Calu3 (cell line): ENCODE measurements around the gene MILR1. TPM values are rescaled to one million over a fixed set of nuclear protein-coding genes. Genes with fewer than 3 reads are reported as not detected.
"Not testable (repeated sequence)": the region's sequence is repeated elsewhere in the genome, so short reads cannot be mapped to it uniquely, and the experiment has no call there.

Source experiments
- BruUV-seq: library from RNA; stranded (reverse); fragments of 400-500 nt; replicated peaks from 2 replicates; lab custom pipeline; 2021; lab: Mats Ljungman, UMichigan
- CTCF ChIA-PET: fragments of 300-600 bp; sonication (Branson Sonifier 250); formaldehyde crosslinking; loops from one replicate; lab custom pipeline; 2022; ENCODE audit warnings: antibody characterized with exemption; lab: Charles Lee
- DNase-seq: peaks from one replicate; pipeline ENCODE4 v3.0.0; 2022
- H3K27ac Mint-ChIP-seq: one replicate; pipeline ENCODE4 v1.8.0; 2022; ENCODE audit warnings: mixed read lengths; ENCODE audit not compliant: unreplicated experiment
- H3K27me3 Mint-ChIP-seq: one replicate; pipeline ENCODE4 v1.8.0; 2022; ENCODE audit warnings: mixed read lengths; ENCODE audit not compliant: unreplicated experiment
- H3K36me3 Mint-ChIP-seq: one replicate; pipeline ENCODE4 v1.8.0; 2022; ENCODE audit warnings: mild to moderate bottlenecking, moderate library complexity, mixed read lengths; ENCODE audit not compliant: insufficient read depth, unreplicated experiment
- H3K4me1 Mint-ChIP-seq: one replicate; pipeline ENCODE4 v1.8.0; 2022; ENCODE audit warnings: mild to moderate bottlenecking, low read depth, mixed read lengths; ENCODE audit not compliant: unreplicated experiment
- H3K4me3 Mint-ChIP-seq: one replicate; pipeline ENCODE4 v1.8.0; 2022; ENCODE audit warnings: mild to moderate bottlenecking, low read depth, moderate library complexity, mixed read lengths; ENCODE audit not compliant: unreplicated experiment
- H3K9me3 Mint-ChIP-seq: one replicate; pipeline ENCODE4 v1.8.0; 2022; ENCODE audit warnings: low read depth, mixed read lengths; ENCODE audit not compliant: unreplicated experiment
- intact Hi-C: fragments of 100-400 bp; cut with micrococcal nuclease; formaldehyde crosslinking; loops from one replicate; pipeline ENCODE4 v1.10.0; 2022; ENCODE audit not compliant: unreplicated experiment
- total RNA-seq: library from RNA; stranded (reverse); gene quantifications from 2 replicates; pipeline ENCODE4 v1.2.3, GENCODE V29; 2022
- TF ChIP-seq, protein P1 (sequence below): fragments of 200-600 bp; IDR thresholded peaks from one replicate; pipeline ENCODE4 v1.8.0; 2022; ENCODE audit warnings: antibody characterized with exemption; ENCODE audit not compliant: unreplicated experiment

Gene MILR1
- total RNA-seq, 1 experiment from 2014 or later: 7.6 TPM

DNA sequence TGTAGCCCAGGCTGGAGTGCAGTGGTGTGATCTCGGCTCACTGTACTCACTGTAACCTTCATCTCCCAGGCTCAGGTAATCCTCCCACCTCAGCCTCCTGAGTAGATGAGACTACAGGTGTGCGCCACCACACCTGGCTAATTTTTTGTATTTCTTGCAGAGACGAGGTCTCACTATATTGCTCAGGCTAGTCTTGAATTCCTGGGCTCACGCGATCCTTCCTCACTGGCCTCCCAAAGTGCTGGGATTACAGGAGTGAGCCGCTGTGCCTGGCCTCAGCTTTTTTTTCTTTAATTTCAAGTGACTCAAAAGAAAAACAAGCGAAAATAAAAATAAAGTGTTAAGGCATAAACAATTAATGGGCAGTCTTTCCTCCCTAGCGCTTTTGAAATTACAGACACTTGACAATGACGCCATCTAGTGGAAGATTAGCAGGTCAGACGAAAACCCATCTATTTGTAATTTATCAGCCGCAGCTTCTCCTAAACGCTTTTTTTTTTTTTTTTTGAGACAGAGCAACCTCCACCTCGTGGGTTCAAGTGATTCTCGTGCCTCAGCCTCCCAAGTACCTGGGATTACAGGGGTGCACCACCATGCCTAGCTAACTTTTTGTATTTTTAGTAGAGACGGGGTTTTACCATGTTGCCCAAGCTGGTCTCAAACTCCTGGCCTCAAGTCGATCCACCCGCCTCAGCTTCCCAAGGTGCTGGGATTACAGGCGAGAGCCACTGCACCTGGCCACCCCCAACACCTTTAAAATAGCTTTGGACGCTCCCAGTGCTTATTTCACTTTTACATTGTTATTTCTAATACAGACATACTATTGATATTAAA, 30.2 kb upstream of the MILR1 start:
- no TSS peak for BruUV-seq
- TF ChIP-seq, protein P1, sequence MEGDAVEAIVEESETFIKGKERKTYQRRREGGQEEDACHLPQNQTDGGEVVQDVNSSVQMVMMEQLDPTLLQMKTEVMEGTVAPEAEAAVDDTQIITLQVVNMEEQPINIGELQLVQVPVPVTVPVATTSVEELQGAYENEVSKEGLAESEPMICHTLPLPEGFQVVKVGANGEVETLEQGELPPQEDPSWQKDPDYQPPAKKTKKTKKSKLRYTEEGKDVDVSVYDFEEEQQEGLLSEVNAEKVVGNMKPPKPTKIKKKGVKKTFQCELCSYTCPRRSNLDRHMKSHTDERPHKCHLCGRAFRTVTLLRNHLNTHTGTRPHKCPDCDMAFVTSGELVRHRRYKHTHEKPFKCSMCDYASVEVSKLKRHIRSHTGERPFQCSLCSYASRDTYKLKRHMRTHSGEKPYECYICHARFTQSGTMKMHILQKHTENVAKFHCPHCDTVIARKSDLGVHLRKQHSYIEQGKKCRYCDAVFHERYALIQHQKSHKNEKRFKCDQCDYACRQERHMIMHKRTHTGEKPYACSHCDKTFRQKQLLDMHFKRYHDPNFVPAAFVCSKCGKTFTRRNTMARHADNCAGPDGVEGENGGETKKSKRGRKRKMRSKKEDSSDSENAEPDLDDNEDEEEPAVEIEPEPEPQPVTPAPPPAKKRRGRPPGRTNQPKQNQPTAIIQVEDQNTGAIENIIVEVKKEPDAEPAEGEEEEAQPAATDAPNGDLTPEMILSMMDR: no peak
- no peaks in the 10 kb centered on the region for H3K36me3 Mint-ChIP-seq
- no peak overlapping the region for H3K27ac Mint-ChIP-seq
- CTCF ChIA-PET: interaction anchor here (0.6 to 2.4 kb wide), 5 partner anchors 17 to 116 kb away, joined by 3 to 32 read pairs (median 4); no protein-coding TSS in a partner anchor
- no peaks in the 10 kb centered on the region for H3K27me3 Mint-ChIP-seq
- DNase-seq: peak; percentile 12
- H3K4me1 Mint-ChIP-seq: no peaks in the 10 kb centered on the region
- intact Hi-C loops: loop anchor here (1.0 to 2.0 kb wide), 2 partner anchors 97 to 112 kb away; no protein-coding TSS in a partner anchor
- no peak overlapping the region for H3K4me3 Mint-ChIP-seq
- H3K9me3 Mint-ChIP-seq: no peaks in the 10 kb centered on the region

- CTCF ChIA-PET: interaction anchor here (0.7 to 2.4 kb wide), 8 partner anchors 11 to 111 kb away, joined by 3 to 32 read pairs (median 3); partner anchors contain the start of genes CEP95 and POLG2
- Mint-ChIP-seq H3K36me3 (no peaks in the 10 kb centered on the region), H3K27ac (no peak overlapping the region), H3K4me1 (peaks cover 6% of the 10 kb centered on the region), H3K4me3 (no peak overlapping the region), H3K9me3 (no peaks in the 10 kb centered on the region), H3K27me3 (no peaks in the 10 kb centered on the region)
- TF ChIP-seq, protein P1: peak; percentile 34
- BruUV-seq: no TSS peak
- DNase-seq: peak; percentile 13
- intact Hi-C loops: loop anchor here (1.0 kb wide), 1 partner anchor 71 kb away; no protein-coding TSS in a partner anchor
These were observed 28.7 kb upstream of the MILR1 start for GRCh38 chr17:64420143-64420670.

DNA sequence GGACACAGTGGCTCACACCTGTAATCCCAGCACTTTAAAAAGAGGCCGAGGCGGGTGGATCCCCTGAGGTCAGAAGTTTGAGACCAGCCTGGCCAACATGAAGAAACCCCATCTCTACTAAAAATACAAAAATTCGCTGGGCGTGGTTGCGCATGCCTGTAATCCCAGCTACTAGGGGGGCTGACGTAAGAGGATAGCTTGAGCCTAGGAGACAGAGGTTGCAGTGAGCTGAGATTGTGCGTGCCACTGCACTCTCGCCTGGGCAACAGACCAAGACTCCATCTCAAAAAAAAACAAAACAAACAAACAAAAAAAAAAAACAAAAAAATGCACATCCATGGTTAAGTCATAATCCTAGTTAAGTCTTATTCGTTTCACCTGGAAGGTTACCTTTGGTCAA, 26.8 kb upstream of the MILR1 start:
- H3K9me3 Mint-ChIP-seq, H3K27ac Mint-ChIP-seq, H3K27me3 Mint-ChIP-seq, H3K4me1 Mint-ChIP-seq, intact Hi-C loops, DNase-seq, BruUV-seq, H3K36me3 Mint-ChIP-seq, H3K4me3 Mint-ChIP-seq: not testable (repeated sequence)
- CTCF ChIA-PET: interaction anchor here (0.6 to 1.2 kb wide), 3 partner anchors 69 to 98 kb away, joined by 3 to 5 read pairs (median 3); no protein-coding TSS in a partner anchor

DNA sequence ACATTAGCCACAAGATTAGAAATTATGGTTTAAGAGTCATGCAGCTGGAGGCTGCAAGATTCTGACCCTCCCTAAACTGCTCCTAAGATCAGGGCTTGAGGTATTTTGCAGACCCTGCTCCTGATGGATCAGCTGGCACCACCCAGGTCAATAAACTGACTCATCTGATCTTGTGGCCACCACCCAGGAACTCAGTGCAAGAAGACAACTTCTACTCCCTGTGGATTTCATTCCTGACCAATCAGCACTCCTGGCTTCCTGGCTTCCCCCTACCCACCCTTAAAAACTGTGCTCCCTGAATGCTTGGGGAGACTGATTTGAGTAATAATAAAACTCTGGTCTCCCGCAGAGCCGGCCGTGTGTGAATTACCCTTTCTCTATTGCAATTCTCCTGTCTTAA, 25.0 kb upstream of the MILR1 start:
- intact Hi-C loops: no loop called here
- H3K27me3 Mint-ChIP-seq: no peaks in the 10 kb centered on the region
- no TSS peak for BruUV-seq
- DNase-seq: no peak
- no peaks in the 10 kb centered on the region for H3K36me3 Mint-ChIP-seq
- TF ChIP-seq, protein P1: no peak
- H3K4me3 Mint-ChIP-seq: no peak overlapping the region
- peaks cover 6% of the 10 kb centered on the region for H3K4me1 Mint-ChIP-seq
- no peaks in the 10 kb centered on the region for H3K9me3 Mint-ChIP-seq
- no peak overlapping the region for H3K27ac Mint-ChIP-seq
- CTCF ChIA-PET: no interaction called here
